K562 (cell line): ENCODE results near the gene SAP30BP. TPM values are rescaled to one million over a fixed set of nuclear protein-coding genes. Genes with fewer than 3 reads are reported as not detected.

Source experiments
- ATAC-seq: fragments of 200-7000 bp; cut with Tn5 transposase; 3 replicates; pipeline ENCODE4 v1.9.1; 2020; ENCODE audit warnings: moderate library complexity
- BruUV-seq: library from RNA; stranded (reverse); fragments of 400-500 nt; replicated peaks from 2 replicates; lab custom pipeline; 2021; lab: Mats Ljungman, UMichigan
- CTCF ChIA-PET: fragments of 300-600 bp; formaldehyde crosslinking; extraction: SDS; loops from one replicate; lab custom pipeline; 2021; ENCODE audit warnings: low intra/inter-chr PET ratio; lab: Yijun Ruan, JAX
- POLR2A ChIA-PET: fragments of 300-600, 350-650 bp; sonication (Branson Sonifier 250); formaldehyde crosslinking; extraction: SDS; loops from one replicate; lab custom pipeline; 2021; ENCODE audit warnings: antibody characterized with exemption, inconsistent platforms; lab: Yijun Ruan, JAX
- DNase-seq, 4 experiments: peaks; one replicate each; pipeline versions ENCODE4 v3.0.0 to v3.0.0-alpha.2; 2011 to 2018; ENCODE audit warnings: low spot score in 3 of 4, mixed read lengths in 3 of 4; ENCODE audit errors: extremely low read depth in 1 of 4
- FAIRE-seq: peaks from 2 replicates; lab custom pipeline; 2011; peaks lifted over from hg19 to GRCh38; lab: Jason Lieb, UNC
- H2AFZ ChIP-seq: 2 replicates; pipeline ENCODE4 v1.6.0; 2011; ENCODE audit warnings: low read depth, low read length, control low read depth, inconsistent platforms
- H3K27ac ChIP-seq: fragments of 200-600 bp; 3 replicates; pipeline ENCODE4 v1.8.0; 2011; ENCODE audit warnings: low read depth, mild to moderate bottlenecking, control low read depth, inconsistent platforms, low read length, moderate library complexity, mixed read lengths; ENCODE audit errors: extremely low read depth
- H3K27me3 ChIP-seq, 2 experiments: fragments of 300-600 bp in 1 of 2; 2 replicates in 1 of 2; 3 replicates in 1 of 2; pipeline versions ENCODE4 v1.6.0 to v1.8.0; 2011; ENCODE audit warnings: inconsistent platforms in 2 of 2, low read length in 2 of 2, mild to moderate bottlenecking in 1 of 2, mixed read lengths in 1 of 2, moderate library complexity in 1 of 2; ENCODE audit not compliant: control insufficient read depth in 2 of 2, insufficient read depth in 2 of 2
- H3K36me3 ChIP-seq: fragments of 300-600 bp; 3 replicates; pipeline ENCODE4 v1.8.0; 2011; ENCODE audit warnings: mild to moderate bottlenecking, low read length, inconsistent platforms; ENCODE audit not compliant: control insufficient read depth, insufficient read depth
- H3K4me1 ChIP-seq, 2 experiments: fragments of 200-600 bp in 1 of 2; replicated peaks in 1 of 2; 2 replicates in 1 of 2; 3 replicates in 1 of 2; pipeline versions ENCODE4 v1.5.1 to v1.8.0; 2011; ENCODE audit warnings: inconsistent platforms in 2 of 2, low read length in 2 of 2, mild to moderate bottlenecking in 1 of 2, mixed read lengths in 1 of 2, moderate library complexity in 1 of 2; ENCODE audit not compliant: control insufficient read depth in 2 of 2, insufficient read depth in 2 of 2
- H3K4me2 ChIP-seq: 2 replicates; pipeline ENCODE4 v1.6.1; 2011; ENCODE audit warnings: low read length, control low read depth, inconsistent platforms, mixed read lengths; ENCODE audit not compliant: insufficient read depth
- H3K4me3 ChIP-seq: fragments of 200-600 bp; sonication (generic), shearing (Covaris generic); 2 replicates; pipeline ENCODE4 v1.5.1; 2016; ENCODE audit warnings: control low read depth, inconsistent platforms
- H3K79me2 ChIP-seq: fragments of 200-600 bp; 3 replicates; pipeline ENCODE4 v1.8.0; 2011; ENCODE audit warnings: low read length, inconsistent platforms; ENCODE audit not compliant: control insufficient read depth, insufficient read depth
- H3K9ac ChIP-seq, 2 experiments: 2 replicates each; pipeline versions ENCODE4 v1.6.0 to v1.6.1; 2011; ENCODE audit warnings: low read depth in 2 of 2, low read length in 2 of 2, control low read depth in 1 of 2, inconsistent platforms in 1 of 2, mild to moderate bottlenecking in 1 of 2, mixed read lengths in 1 of 2; ENCODE audit not compliant: insufficient read depth in 1 of 2
- H3K9me1 ChIP-seq: one replicate; pipeline ENCODE4 v1.6.0; 2011; ENCODE audit warnings: inconsistent platforms, mild to moderate bottlenecking, low read length, moderate library complexity; ENCODE audit not compliant: control insufficient read depth, insufficient read depth
- H3K9me3 ChIP-seq: replicated peaks from 2 replicates; pipeline ENCODE4 v1.5.1; 2011; ENCODE audit warnings: low read depth, low read length, inconsistent platforms; ENCODE audit not compliant: control insufficient read depth, insufficient read depth
- H4K20me1 ChIP-seq: replicated peaks from 2 replicates; pipeline ENCODE4 v1.6.1; 2011; ENCODE audit warnings: low read length, inconsistent platforms, mixed read lengths; ENCODE audit not compliant: control insufficient read depth, insufficient read depth
- ELF1 ChIP-seq: fragments of 200-800 bp; sonication (Bioruptor generic); IDR thresholded peaks from 2 replicates; pipeline ENCODE4 v1.6.1; 2016; ENCODE audit warnings: missing genetic modification characterization, missing compliant biosample characterization
- ETS1 ChIP-seq: conservative IDR thresholded peaks from 2 replicates; pipeline ENCODE4 v1.6.1; 2011; ENCODE audit warnings: low read depth, mild to moderate bottlenecking, low read length; ENCODE audit not compliant: control insufficient read depth
- ETV6 ChIP-seq, 3 experiments: fragments of 150-350 bp in 1 of 3; sonication (generic) in 1 of 3; formaldehyde crosslinking in 1 of 3; IDR thresholded peaks; 2 replicates each; pipeline versions ENCODE4 v1.6.1 to v1.8.0; 2014 to 2022; ENCODE audit warnings: borderline replicate concordance in 2 of 3, low read depth in 2 of 3, antibody characterized with exemption in 1 of 3, low read length in 1 of 3, mild to moderate bottlenecking in 1 of 3, missing genetic modification reagents in 1 of 3
- HOXB6 ChIP-seq: fragments of 250-450 bp; sonication (Bioruptor Pico); IDR thresholded peaks from 2 replicates; pipeline ENCODE4 v1.5.1; 2022; ENCODE audit warnings: mild to moderate bottlenecking, borderline replicate concordance
- IFI16 ChIP-seq: fragments of 250-450 bp; sonication (Bioruptor Pico); IDR thresholded peaks from 2 replicates; pipeline ENCODE4 v2.1.2; 2022; ENCODE audit warnings: mild to moderate bottlenecking, inconsistent platforms
- KAT2B ChIP-seq: IDR thresholded peaks from one replicate; pipeline ENCODE4 v1.6.1; 2012; ENCODE audit warnings: low read depth, mild to moderate bottlenecking, control low read depth, inconsistent platforms, low read length, moderate library complexity
- MTA3 ChIP-seq: fragments of 450-650 bp; formaldehyde crosslinking; IDR thresholded peaks from 2 replicates; pipeline ENCODE4 v1.6.1; 2017; ENCODE audit warnings: mild to moderate bottlenecking, borderline replicate concordance
- POU5F1 ChIP-seq: fragments of 150-350 bp; IDR thresholded peaks from 2 replicates; pipeline ENCODE4 v1.6.1; 2014; ENCODE audit warnings: borderline replicate concordance, low read length, low read depth, mild to moderate bottlenecking; ENCODE audit not compliant: partially characterized antibody
- PRPF4 ChIP-seq: fragments of 200-400 bp; formaldehyde crosslinking; IDR thresholded peaks from one replicate; pipeline ENCODE4 v1.6.1; 2017; ENCODE audit warnings: low read length, low read depth, mild to moderate bottlenecking; ENCODE audit not compliant: insufficient read depth, poor library complexity, severe bottlenecking
- RBM22 ChIP-seq: fragments of 200-400 bp; formaldehyde crosslinking; IDR thresholded peaks from 2 replicates; pipeline ENCODE4 v1.6.1; 2018; ENCODE audit warnings: low read length, low read depth; ENCODE audit not compliant: poor library complexity, severe bottlenecking
- ZKSCAN3 ChIP-seq: fragments of 250-450 bp; sonication (Bioruptor Pico); IDR thresholded peaks from 2 replicates; pipeline ENCODE4 v1.4.0; 2020
- ZNF165 ChIP-seq: fragments of 250-450 bp; sonication (Bioruptor Pico); IDR thresholded peaks from 2 replicates; pipeline ENCODE4 v1.4.0; 2020; ENCODE audit warnings: borderline replicate concordance
- ZNF57 ChIP-seq: fragments of 450-650 bp; formaldehyde crosslinking; IDR thresholded peaks from 2 replicates; pipeline ENCODE4 v1.4.0; 2020; ENCODE audit warnings: mild to moderate bottlenecking, moderate library complexity
- WGBS: fragments of 100-300 bp; shearing (Covaris generic); methylation state at CpG from one replicate; pipeline ENCODE4 v1.1.6; 2016; ENCODE audit warnings: low coverage, mixed read lengths; ENCODE audit not compliant: insufficient coverage; ENCODE audit errors: missing lambda C conversion rate; 5-methylcytosine and 5-hydroxymethylcytosine counted together
- in situ Hi-C: fragments of 300-500 bp; cut with MboI; formaldehyde crosslinking; loops from 4 replicates; pipeline ENCODE4 v1.15.0; 2018; ENCODE audit warnings: inconsistent platforms, mixed read lengths
- intact Hi-C: fragments of 100-400 bp; cut with micrococcal nuclease; formaldehyde crosslinking; loops from 2 replicates; pipeline ENCODE4 v1.14.2; 2022
- polyA plus RNA-seq, 8 experiments: library from polyadenylated mRNA; depleted of rRNA in 4 of 8; stranded (reverse) in 5 of 8; unstranded in 3 of 8; fragments of >200 nt; fragmentation: Nextera tagmentation in 2 of 8; fragmentation: Illumina TruSeq in 1 of 8; extraction: Ambion mirVana in 2 of 8; extraction: Trizol in 1 of 8; gene quantifications; 2 replicates each; pipeline versions ENCODE4 v1.2.1 to v1.2.3, GENCODE V29; 2011 to 2014; ENCODE audit warnings: inconsistent platforms in 1 of 8, missing spikeins in 1 of 8
- total RNA-seq, 7 experiments: library from RNA; depleted of rRNA in 6 of 7; stranded (reverse); fragments of >200 nt in 6 of 7; fragmentation: Illumina TruSeq in 2 of 7; extraction: Trizol in 2 of 7; gene quantifications; 2 replicates each; pipeline versions ENCODE4 v1.2.1 to v1.2.3, GENCODE V29; 2011 to 2021; ENCODE audit warnings: low replicate concordance in 1 of 7
- TF ChIP-seq, protein P1 (sequence below): fragments of 250-450 bp; sonication (Bioruptor Pico); IDR thresholded peaks from 2 replicates; pipeline ENCODE4 v1.5.0; 2020; ENCODE audit warnings: mild to moderate bottlenecking
- TF ChIP-seq, protein P2 (sequence below): fragments of 250-450 bp; sonication (Bioruptor Pico); IDR thresholded peaks from 2 replicates; pipeline ENCODE4 v1.4.0; 2020
- TF ChIP-seq, protein P3 (sequence below), 2 experiments: fragments of 450-650 bp; IDR thresholded peaks; 2 replicates each; pipeline ENCODE4 v1.6.1; 2016

SAP30BP gene
- total and polyA plus RNA-seq, 9 of the 15 experiments (the other 6 are each of a cell fraction or from before 2014, with no cell fraction given): 45.3 to 154 (median 71.7) TPM

DNA sequence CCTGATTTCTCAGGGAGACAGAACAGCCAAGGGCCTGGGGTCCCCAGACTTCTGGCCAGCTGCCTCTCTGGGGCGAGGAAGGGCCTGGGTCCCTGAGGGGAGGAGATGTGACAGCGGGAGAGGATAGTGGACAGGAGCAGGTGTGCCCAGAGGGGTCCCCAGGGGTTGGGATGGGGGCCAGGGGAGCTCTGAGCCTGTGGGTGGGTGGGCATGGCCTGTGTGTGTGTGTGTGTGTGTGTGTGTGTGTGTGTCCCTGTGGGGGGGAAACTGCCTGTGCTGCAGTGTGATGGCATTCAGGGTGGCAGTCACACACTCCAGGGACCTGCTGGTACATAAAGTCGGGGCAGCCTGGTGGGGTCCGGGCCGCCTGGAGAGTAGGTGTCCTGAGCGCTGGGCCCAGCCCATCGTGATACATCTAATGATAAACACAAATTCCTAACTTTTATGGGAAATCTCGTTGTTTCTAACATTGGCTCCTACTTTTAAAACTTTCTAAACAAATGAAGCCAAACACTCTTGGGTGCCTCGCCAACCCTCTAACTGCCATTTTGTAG lies 55.5 kb downstream of the SAP30BP start:
- ChIA-PET CTCF (no interaction called here), POLR2A (interaction anchor here (0.6 kb wide), 1 partner anchor 54 kb away, joined by 3 read pairs; no protein-coding TSS in a partner anchor)
- intact Hi-C loops (no loop called here), in situ Hi-C loops (no loop called here)
- Histone ChIP-seq H3K9ac (no peak overlapping the region; a peak in 1 of 4 replicates), H2AFZ (no peak overlapping the region), H3K9me1 (no peaks in the 10 kb centered on the region), H3K9me3 (no peaks in the 10 kb centered on the region), H3K27me3 (peaks cover 23 to 64% of the 10 kb centered on the region in 2 experiments), H3K4me3 (no peak overlapping the region), H3K79me2 (no peaks in the 10 kb centered on the region), H3K4me1 (peaks cover 0 to 37% of the 10 kb centered on the region in 2 experiments; a peak in 3 of 5 replicates), H3K4me2 (no peak overlapping the region), H4K20me1 (no peaks in the 10 kb centered on the region; the same call in 1 of the 2 replicates), H3K36me3 (no peaks in the 10 kb centered on the region), H3K27ac (no peak overlapping the region)
- no peak for DNase-seq
- no TSS peak for BruUV-seq
- WGBS: 39% methylated on average over 8 of the region's 9 CpGs
- no peak for FAIRE-seq
- ATAC-seq: no peak
- no peak for TF ChIP-seq HOXB6 (CRISPR knock-in tag)
- TF ChIP-seq ZKSCAN3 (CRISPR knock-in tag): no peak
- no peak for TF ChIP-seq PRPF4
- no peak for TF ChIP-seq ETV6 (IDR thresholded peaks at IDR 0.05; ENCODE audit: borderline replicate concordance in 1 of 2, low read depth in 2 of 2, low read length in 1 of 2)
- no peak for TF ChIP-seq ETV6 (CRISPR knock-in tag; IDR thresholded peaks at IDR 0.05; ENCODE audit: borderline replicate concordance)
- no peak for TF ChIP-seq ZNF57 (CRISPR knock-in tag)
- TF ChIP-seq, protein P1, sequence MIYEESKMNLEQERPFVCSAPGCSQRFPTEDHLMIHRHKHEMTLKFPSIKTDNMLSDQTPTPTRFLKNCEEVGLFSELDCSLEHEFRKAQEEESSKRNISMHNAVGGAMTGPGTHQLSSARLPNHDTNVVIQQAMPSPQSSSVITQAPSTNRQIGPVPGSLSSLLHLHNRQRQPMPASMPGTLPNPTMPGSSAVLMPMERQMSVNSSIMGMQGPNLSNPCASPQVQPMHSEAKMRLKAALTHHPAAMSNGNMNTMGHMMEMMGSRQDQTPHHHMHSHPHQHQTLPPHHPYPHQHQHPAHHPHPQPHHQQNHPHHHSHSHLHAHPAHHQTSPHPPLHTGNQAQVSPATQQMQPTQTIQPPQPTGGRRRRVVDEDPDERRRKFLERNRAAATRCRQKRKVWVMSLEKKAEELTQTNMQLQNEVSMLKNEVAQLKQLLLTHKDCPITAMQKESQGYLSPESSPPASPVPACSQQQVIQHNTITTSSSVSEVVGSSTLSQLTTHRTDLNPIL (CRISPR knock-in tag): no peak
- TF ChIP-seq POU5F1: no peak
- TF ChIP-seq, protein P2, sequence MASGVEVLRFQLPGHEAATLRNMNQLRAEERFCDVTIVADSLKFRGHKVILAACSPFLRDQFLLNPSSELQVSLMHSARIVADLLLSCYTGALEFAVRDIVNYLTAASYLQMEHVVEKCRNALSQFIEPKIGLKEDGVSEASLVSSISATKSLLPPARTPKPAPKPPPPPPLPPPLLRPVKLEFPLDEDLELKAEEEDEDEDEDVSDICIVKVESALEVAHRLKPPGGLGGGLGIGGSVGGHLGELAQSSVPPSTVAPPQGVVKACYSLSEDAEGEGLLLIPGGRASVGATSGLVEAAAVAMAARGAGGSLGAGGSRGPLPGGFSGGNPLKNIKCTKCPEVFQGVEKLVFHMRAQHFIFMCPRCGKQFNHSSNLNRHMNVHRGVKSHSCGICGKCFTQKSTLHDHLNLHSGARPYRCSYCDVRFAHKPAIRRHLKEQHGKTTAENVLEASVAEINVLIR (CRISPR knock-in tag): no peak
- TF ChIP-seq, protein P3, sequence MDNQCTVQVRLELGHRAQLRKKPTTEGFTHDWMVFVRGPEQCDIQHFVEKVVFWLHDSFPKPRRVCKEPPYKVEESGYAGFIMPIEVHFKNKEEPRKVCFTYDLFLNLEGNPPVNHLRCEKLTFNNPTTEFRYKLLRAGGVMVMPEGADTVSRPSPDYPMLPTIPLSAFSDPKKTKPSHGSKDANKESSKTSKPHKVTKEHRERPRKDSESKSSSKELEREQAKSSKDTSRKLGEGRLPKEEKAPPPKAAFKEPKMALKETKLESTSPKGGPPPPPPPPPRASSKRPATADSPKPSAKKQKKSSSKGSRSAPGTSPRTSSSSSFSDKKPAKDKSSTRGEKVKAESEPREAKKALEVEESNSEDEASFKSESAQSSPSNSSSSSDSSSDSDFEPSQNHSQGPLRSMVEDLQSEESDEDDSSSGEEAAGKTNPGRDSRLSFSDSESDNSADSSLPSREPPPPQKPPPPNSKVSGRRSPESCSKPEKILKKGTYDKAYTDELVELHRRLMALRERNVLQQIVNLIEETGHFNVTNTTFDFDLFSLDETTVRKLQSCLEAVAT (IDR thresholded peaks at IDR 0.05): no peak
- TF ChIP-seq ZNF165 (CRISPR knock-in tag): no peak
- TF ChIP-seq ETS1: no peak
- TF ChIP-seq IFI16 (CRISPR knock-in tag): no peak
- TF ChIP-seq RBM22: no peak
- TF ChIP-seq KAT2B: no peak
- no peak for TF ChIP-seq ELF1 (tag)
- TF ChIP-seq MTA3: no peak
